Measurements from ENCODE around the gene ZBTB37.
"Not testable (repeated sequence)": the region's sequence is repeated elsewhere in the genome, so short reads cannot be mapped to it uniquely, and the experiment has no call there.

Gene ZBTB37

DNA sequence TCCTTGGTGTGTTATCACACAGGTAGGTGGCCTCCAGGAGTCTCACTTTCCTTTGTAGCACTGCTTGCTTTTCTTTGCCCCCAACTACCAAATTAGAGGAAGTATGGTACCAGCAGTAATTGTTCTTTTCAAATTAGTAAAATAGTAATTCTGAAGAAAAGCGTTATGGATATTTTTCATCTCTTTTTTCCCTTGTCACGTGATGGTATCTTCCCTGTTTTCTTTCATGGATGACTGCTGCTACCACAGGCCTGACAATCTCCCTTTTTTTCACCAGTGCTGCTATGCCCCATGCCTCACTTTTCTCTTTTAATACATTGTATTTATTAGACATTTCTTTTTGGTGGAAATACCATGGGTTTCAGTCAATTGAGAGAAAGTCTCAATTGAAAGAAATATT lies 3.3 kb downstream of the ZBTB37 start:
- Mint-ChIP-seq H3K27ac (peak overlapping the region; percentile 79), H3K4me1 (ENCODE audit: low read depth) (peaks cover 47% of the 10 kb centered on the region), H3K9me3 (no peaks in the 10 kb centered on the region), H3K36me3 (ENCODE audit: low read depth) (peaks cover 68% of the 10 kb centered on the region), H3K4me3 (peak overlapping the region; percentile 26), H3K27me3 (no peaks in the 10 kb centered on the region)
- no peak for DNase-seq

DNA sequence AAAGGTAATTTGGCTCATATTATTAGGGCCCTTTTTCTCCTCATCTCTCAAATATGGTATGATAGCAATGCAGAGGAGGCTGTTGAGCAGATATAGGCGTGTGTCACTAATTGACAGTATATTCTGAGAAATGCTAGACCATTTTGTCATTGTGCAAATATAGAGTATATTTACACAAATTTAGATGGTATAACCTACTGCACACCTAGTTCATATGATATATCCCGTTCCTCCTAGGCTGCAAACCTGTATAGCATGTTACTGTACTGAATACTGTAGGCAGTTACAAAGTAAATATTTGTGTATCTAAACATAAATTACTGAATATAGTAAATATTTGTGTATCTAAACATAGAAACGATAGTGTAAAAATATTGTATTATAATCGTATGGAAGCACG lies 8.6 kb downstream of the ZBTB37 start:
- Mint-ChIP-seq H3K36me3 (ENCODE audit: low read depth) (peaks cover 82% of the 10 kb centered on the region), H3K27me3 (no peaks in the 10 kb centered on the region), H3K4me1 (ENCODE audit: low read depth) (peaks cover 13% of the 10 kb centered on the region), H3K4me3 (no peak overlapping the region), H3K9me3 (no peaks in the 10 kb centered on the region), H3K27ac (no peak overlapping the region)
- DNase-seq = no peak

GRCh38 chr1:173878251-173878650 lies 10.1 kb downstream of the ZBTB37 start:
- peaks cover 7% of the 10 kb centered on the region for H3K4me1 Mint-ChIP-seq (ENCODE audit: low read depth)
- no peak overlapping the region for H3K27ac Mint-ChIP-seq
- no peak for DNase-seq
- no peaks in the 10 kb centered on the region for H3K9me3 Mint-ChIP-seq
- H3K36me3 Mint-ChIP-seq (ENCODE audit: low read depth) = peaks cover 75% of the 10 kb centered on the region
- H3K27me3 Mint-ChIP-seq = no peaks in the 10 kb centered on the region
- no peak overlapping the region for H3K4me3 Mint-ChIP-seq

DNA sequence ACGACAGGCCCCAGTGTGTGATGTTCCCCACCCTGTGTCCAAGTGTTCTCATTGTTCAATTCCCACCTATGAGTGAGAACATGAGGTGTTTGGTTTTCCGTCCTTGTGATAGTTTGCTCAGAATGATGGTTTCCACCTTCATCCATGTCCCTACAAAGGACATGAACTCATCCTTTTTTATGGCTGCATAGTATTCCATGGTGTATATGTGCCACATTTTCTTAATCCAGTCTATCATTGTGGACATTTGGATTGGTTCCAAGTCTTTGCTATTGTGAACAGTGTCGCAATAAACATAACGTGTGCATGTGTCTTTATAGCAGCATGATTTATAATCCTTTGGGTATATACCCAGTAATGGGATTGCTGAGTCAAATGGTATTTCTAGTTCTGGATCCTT lies 12.9 kb downstream of the ZBTB37 start:
- not testable (repeated sequence) for H3K27me3 Mint-ChIP-seq; DNase-seq; H3K4me1 Mint-ChIP-seq (ENCODE audit: low read depth); H3K9me3 Mint-ChIP-seq; H3K27ac Mint-ChIP-seq; H3K4me3 Mint-ChIP-seq
- H3K36me3 Mint-ChIP-seq (ENCODE audit: low read depth) = peaks cover 69% of the 10 kb centered on the region

- H3K9me3 Mint-ChIP-seq = no peaks in the 10 kb centered on the region
- H3K4me3 Mint-ChIP-seq = no peak overlapping the region
- no peak for DNase-seq
- no peaks in the 10 kb centered on the region for H3K27me3 Mint-ChIP-seq
- peaks cover 67% of the 10 kb centered on the region for H3K36me3 Mint-ChIP-seq (ENCODE audit: low read depth)
- no peak overlapping the region for H3K27ac Mint-ChIP-seq
- peaks cover 22% of the 10 kb centered on the region for H3K4me1 Mint-ChIP-seq (ENCODE audit: low read depth)
Measured at GRCh38 chr1:173884701-173885100, 16.5 kb downstream of the ZBTB37 start.

GRCh38 chr1:173886746-173887611 lies 18.8 kb downstream of the ZBTB37 start:
- DNase-seq = no peak
- H3K9me3 Mint-ChIP-seq = no peaks in the 10 kb centered on the region
- H3K27ac Mint-ChIP-seq = peak overlapping the region; percentile 42
- H3K4me3 Mint-ChIP-seq = no peak overlapping the region
- peaks cover 28% of the 10 kb centered on the region for H3K4me1 Mint-ChIP-seq (ENCODE audit: low read depth)
- peaks cover 67% of the 10 kb centered on the region for H3K36me3 Mint-ChIP-seq (ENCODE audit: low read depth)
- H3K27me3 Mint-ChIP-seq = no peaks in the 10 kb centered on the region

DNA sequence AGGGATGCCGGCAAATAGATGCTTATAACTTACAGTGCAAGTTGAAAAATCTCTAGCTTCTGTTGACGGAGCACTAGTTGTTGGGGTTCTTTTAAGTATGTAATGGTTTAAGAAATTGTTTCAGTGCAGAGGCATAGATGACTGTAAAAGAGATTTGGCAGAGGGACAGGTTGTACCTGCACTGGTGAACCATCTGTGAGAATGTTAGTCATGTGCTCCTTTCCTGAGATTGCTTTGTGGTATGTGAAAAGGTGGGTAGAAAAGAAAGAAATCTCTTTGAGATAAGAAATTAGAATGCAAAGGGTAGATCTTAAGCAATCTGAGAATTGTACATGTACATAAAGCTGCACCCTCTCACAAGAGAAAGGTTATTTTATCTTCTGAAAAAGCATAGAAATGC lies 19.4 kb downstream of the ZBTB37 start:
- Mint-ChIP-seq H3K4me3 (no peak overlapping the region), H3K9me3 (no peaks in the 10 kb centered on the region), H3K27ac (peak overlapping the region; percentile 42), H3K27me3 (no peaks in the 10 kb centered on the region), H3K36me3 (ENCODE audit: low read depth) (peaks cover 67% of the 10 kb centered on the region), H3K4me1 (ENCODE audit: low read depth) (peaks cover 28% of the 10 kb centered on the region)
- no peak for DNase-seq

GRCh38 chr1:173888749-173889148 lies 20.6 kb downstream of the ZBTB37 start:
- DNase-seq = no peak
- Mint-ChIP-seq H3K4me1 (ENCODE audit: low read depth) (peaks cover 28% of the 10 kb centered on the region), H3K4me3 (no peak overlapping the region), H3K9me3 (no peaks in the 10 kb centered on the region), H3K36me3 (ENCODE audit: low read depth) (peaks cover 68% of the 10 kb centered on the region), H3K27me3 (no peaks in the 10 kb centered on the region), H3K27ac (no peak overlapping the region)

- peaks cover 69% of the 10 kb centered on the region for H3K36me3 Mint-ChIP-seq (ENCODE audit: low read depth)
- no peaks in the 10 kb centered on the region for H3K9me3 Mint-ChIP-seq
- H3K27me3 Mint-ChIP-seq = no peaks in the 10 kb centered on the region
- no peak overlapping the region for H3K4me3 Mint-ChIP-seq
- DNase-seq = no peak
- H3K4me1 Mint-ChIP-seq (ENCODE audit: low read depth) = peaks cover 33% of the 10 kb centered on the region
- H3K27ac Mint-ChIP-seq = no peak overlapping the region
Measured at GRCh38 chr1:173889885-173890284, 21.7 kb downstream of the ZBTB37 start.

- no peaks in the 10 kb centered on the region for H3K9me3 Mint-ChIP-seq
- peaks cover 47% of the 10 kb centered on the region for H3K36me3 Mint-ChIP-seq (ENCODE audit: low read depth)
- H3K4me3 Mint-ChIP-seq = no peak overlapping the region
- no peak for DNase-seq
- H3K27ac Mint-ChIP-seq = no peak overlapping the region
- no peaks in the 10 kb centered on the region for H3K27me3 Mint-ChIP-seq
- peaks cover 11% of the 10 kb centered on the region for H3K4me1 Mint-ChIP-seq (ENCODE audit: low read depth)
Measured at GRCh38 chr1:173893611-173894010, 25.4 kb downstream of the ZBTB37 start.

DNA sequence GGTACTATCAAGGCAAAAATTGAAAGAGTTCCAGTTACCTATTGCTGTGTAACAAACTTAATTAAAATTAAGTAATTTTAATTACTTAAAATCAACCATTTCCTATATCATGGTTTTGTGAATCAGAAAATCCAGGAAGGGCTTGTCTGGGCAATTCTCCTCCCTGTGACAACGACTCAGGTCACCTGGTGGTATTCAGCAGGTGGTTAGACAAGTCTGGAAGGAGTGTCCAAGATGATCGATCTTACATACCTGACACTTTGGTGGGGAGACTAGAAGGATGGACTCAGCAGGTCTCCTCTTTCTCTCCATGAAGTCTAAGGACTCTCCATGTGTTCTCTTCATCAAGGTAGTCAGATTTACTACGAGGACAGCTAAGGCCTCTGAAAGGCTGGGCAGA lies 26.0 kb downstream of the ZBTB37 start:
- H3K27ac Mint-ChIP-seq = no peak overlapping the region
- H3K4me3 Mint-ChIP-seq = no peak overlapping the region
- peaks cover 11% of the 10 kb centered on the region for H3K4me1 Mint-ChIP-seq (ENCODE audit: low read depth)
- DNase-seq = no peak
- H3K36me3 Mint-ChIP-seq (ENCODE audit: low read depth) = peaks cover 49% of the 10 kb centered on the region
- H3K27me3 Mint-ChIP-seq = no peaks in the 10 kb centered on the region
- H3K9me3 Mint-ChIP-seq = no peaks in the 10 kb centered on the region

DNA sequence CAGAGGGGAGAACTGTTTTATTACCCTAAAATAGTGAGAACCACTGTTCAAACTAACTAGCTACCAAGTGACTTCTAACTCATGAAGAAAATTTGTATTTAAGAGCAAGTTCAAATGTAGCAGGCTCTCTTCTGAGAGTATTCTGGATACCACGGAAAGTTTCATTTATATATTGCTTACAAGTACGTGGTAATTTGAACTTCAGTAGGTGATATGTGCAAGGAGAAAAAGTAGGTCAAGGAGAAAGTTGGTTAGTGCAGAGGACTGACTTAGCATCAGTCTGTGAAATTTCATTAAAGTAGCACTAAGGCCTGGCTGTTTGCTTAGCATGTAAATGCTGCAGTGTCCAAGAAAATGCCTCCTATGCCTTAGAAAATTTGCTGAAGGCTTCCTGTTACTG lies 32.2 kb downstream of the ZBTB37 start:
- H3K36me3 Mint-ChIP-seq (ENCODE audit: low read depth) = peaks cover 27% of the 10 kb centered on the region
- no peaks in the 10 kb centered on the region for H3K9me3 Mint-ChIP-seq
- peaks cover 11% of the 10 kb centered on the region for H3K4me1 Mint-ChIP-seq (ENCODE audit: low read depth)
- H3K27ac Mint-ChIP-seq = no peak overlapping the region
- H3K4me3 Mint-ChIP-seq = no peak overlapping the region
- DNase-seq = no peak
- no peaks in the 10 kb centered on the region for H3K27me3 Mint-ChIP-seq

DNA sequence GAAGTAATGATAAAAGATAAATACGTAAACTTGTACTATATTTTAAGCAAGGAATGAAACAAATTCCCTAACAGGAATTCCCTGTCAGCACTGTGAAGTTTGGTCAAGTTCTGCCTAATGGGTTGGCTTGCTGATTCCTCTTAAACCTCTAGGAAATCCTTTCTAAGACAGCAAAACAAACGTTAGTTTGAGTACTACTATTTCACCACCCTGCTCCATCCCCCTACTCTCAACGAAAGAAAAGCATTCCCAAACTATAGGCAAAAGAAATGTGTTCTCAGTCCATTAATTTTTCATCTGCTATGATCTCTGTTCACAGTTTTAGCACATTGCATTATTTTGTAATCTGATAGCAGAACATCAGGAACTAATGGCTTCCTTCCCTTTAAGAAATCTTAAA lies 32.8 kb downstream of the ZBTB37 start:
- no peak for DNase-seq
- peaks cover 11% of the 10 kb centered on the region for H3K4me1 Mint-ChIP-seq (ENCODE audit: low read depth)
- H3K9me3 Mint-ChIP-seq = no peaks in the 10 kb centered on the region
- H3K27me3 Mint-ChIP-seq = no peaks in the 10 kb centered on the region
- peaks cover 23% of the 10 kb centered on the region for H3K36me3 Mint-ChIP-seq (ENCODE audit: low read depth)
- no peak overlapping the region for H3K27ac Mint-ChIP-seq
- no peak overlapping the region for H3K4me3 Mint-ChIP-seq

- DNase-seq = no peak
- no peak overlapping the region for H3K4me3 Mint-ChIP-seq
- no peak overlapping the region for H3K27ac Mint-ChIP-seq
Measured at GRCh38 chr1:173903827-173904531, 35.8 kb downstream of the ZBTB37 start.

DNA sequence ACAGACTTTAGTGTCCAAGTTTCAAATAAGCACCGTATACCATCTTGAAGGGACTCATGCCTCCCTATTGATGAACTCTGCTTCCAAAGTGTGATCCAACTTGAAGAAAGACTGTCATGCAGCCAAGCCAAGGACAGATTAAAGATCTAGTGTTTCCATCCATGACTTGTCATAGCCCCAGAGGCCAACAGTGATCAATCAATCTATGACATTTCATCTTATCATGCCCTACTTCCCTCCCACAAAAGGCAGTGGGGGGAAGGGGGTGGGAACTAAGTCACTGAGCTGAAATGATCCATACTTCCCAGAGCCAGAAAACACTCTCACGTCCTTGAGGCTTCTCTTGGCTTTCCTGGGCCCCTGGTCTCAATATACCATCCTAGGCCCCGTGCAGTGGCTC lies 44.9 kb downstream of the ZBTB37 start:
- Mint-ChIP-seq H3K36me3 (ENCODE audit: low read depth) (no peaks in the 10 kb centered on the region), H3K27ac (no peak overlapping the region), H3K27me3 (no peaks in the 10 kb centered on the region), H3K9me3 (no peaks in the 10 kb centered on the region), H3K4me1 (ENCODE audit: low read depth) (no peaks in the 10 kb centered on the region), H3K4me3 (no peak overlapping the region)
- no peak for DNase-seq

More at GRCh38 chr1:173903827-173904531, 35.8 kb downstream of the ZBTB37 start:
- no peaks in the 10 kb centered on the region for H3K9me3 Mint-ChIP-seq
- H3K27me3 Mint-ChIP-seq = no peaks in the 10 kb centered on the region
- H3K36me3 Mint-ChIP-seq (ENCODE audit: low read depth) = peaks cover 16% of the 10 kb centered on the region
- peaks cover 11% of the 10 kb centered on the region for H3K4me1 Mint-ChIP-seq (ENCODE audit: low read depth)

All from activated T-cell treated with anti-CD3 and anti-CD28 coated beads, Interleukin-2, amount 50 U/mL, for 24 hours (primary cell).